GM12891 (cell line): ENCODE data around the gene ZNF341.

ENCODE experiments used
- PAX5 ChIP-seq: IDR thresholded peaks from 2 replicates; pipeline ENCODE4 v1.6.1; 2011; ENCODE audit warnings: low read length, moderate library complexity, mild to moderate bottlenecking; ENCODE audit not compliant: insufficient read depth, severe bottlenecking
- POLR2A ChIP-seq: IDR thresholded peaks from 2 replicates; pipeline ENCODE4 v1.6.1; 2011; ENCODE audit warnings: low read depth, low read length, control low read depth
- POLR2AphosphoS5 ChIP-seq: IDR thresholded peaks from 2 replicates; pipeline ENCODE4 v1.6.1; 2011; ENCODE audit warnings: low read depth, low read length, control low read depth
- POU2F2 ChIP-seq: IDR thresholded peaks from 2 replicates; pipeline ENCODE4 v1.6.1; 2011; ENCODE audit warnings: low read depth, mild to moderate bottlenecking, control low read depth, low read length, moderate library complexity
- SPI1 ChIP-seq: IDR thresholded peaks from 2 replicates; pipeline ENCODE4 v1.6.1; 2011; ENCODE audit warnings: low read depth, low read length, control low read depth
- TAF1 ChIP-seq: IDR thresholded peaks from 2 replicates; pipeline ENCODE4 v1.6.1; 2011; ENCODE audit warnings: low read depth, low read length, control low read depth

DNA sequence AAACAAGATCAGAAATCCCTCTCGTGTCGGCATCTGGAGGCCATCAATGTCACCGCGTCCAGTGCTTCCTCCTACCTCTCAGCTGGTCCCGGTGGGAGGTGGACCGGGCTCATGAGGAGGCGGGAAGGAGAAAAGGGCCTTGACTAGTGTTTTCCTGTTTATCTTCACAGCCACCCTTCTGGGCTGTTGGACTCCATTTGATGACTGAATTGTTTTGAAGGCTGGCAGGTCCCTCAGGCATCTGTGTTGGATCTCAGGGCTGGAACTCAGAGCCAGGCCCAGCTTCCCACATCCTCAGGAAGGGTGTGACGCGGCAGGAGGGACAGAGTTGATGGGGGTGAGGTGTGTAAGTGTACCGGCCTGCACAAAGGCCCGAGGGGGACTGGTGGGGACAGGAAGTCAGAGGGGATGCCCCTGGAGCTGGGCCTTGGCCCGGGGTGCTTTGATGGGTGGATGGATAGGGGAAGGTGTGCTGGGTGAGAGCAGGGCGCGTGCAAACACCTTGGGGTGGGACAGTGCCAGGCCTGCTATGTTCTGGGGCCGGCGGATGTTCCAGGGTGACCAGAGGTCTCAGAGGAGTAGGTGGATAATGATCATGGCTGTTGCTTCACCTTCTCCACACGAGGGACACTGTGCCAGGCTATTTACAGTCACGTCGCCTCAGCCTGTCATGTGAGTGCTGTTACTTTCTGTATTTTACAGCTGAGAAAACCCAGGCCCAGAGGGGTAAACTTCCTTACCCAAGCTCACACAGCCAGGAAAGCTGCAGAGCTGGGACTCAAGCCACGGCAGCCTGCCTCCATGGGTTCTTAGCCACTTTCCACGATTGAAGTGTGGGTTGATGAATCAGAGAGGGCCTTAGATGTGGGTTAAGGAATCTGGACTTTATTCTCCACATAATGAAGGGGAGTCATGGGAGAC lies 61.5 kb downstream of the ZNF341 start:
- TF ChIP-seq POLR2A = no peak
- TF ChIP-seq POLR2AphosphoS5 = no peak
- no peak for TF ChIP-seq PAX5
- no peak for TF ChIP-seq TAF1
- no peak for TF ChIP-seq SPI1
- TF ChIP-seq POU2F2 = no peak
